ENCODE results near the gene DISC1. TPM values are rescaled to one million over a fixed set of nuclear protein-coding genes. Genes with fewer than 3 reads are reported as not detected.
A peak's percentile ranks its signal among the peaks of the same experiment; 100 is the strongest.

DISC1 gene
- total and polyA plus RNA-seq, 12 donors, result 1.0 to 21.0 (median 9.7) TPM

DNA sequence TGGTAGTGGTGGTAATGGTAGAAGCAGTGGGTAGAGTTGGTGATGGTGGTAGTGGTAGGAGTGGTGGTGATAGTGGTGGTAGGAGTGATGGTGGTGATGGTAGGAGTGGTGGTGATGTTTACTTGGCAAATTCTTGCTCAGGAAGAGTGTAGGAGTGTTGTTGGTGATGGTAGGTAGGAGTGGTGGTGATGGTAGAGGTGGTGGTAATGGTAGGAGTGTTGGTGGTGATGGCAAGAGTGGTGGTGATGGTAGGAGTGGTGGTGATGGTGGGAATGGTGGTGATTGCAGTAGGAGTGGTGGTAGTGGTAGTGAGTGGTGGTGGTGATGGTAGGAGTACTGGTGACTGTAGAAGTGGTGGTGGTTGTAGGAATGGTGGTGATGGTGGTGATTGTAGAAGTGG lies 106.5 kb downstream of the DISC1 start:
- intact Hi-C loops (cut with DNase I), result no loop called here
- H3K27me3 ChIP-seq, result no peaks in the 10 kb centered on the region
- H3K27ac ChIP-seq, result no peak overlapping the region
- H3K4me3 ChIP-seq, result no peak overlapping the region
- no peaks in the 10 kb centered on the region for H3K36me3 ChIP-seq (replicated peaks in 1 of 2)
- TF ChIP-seq, protein P1, sequence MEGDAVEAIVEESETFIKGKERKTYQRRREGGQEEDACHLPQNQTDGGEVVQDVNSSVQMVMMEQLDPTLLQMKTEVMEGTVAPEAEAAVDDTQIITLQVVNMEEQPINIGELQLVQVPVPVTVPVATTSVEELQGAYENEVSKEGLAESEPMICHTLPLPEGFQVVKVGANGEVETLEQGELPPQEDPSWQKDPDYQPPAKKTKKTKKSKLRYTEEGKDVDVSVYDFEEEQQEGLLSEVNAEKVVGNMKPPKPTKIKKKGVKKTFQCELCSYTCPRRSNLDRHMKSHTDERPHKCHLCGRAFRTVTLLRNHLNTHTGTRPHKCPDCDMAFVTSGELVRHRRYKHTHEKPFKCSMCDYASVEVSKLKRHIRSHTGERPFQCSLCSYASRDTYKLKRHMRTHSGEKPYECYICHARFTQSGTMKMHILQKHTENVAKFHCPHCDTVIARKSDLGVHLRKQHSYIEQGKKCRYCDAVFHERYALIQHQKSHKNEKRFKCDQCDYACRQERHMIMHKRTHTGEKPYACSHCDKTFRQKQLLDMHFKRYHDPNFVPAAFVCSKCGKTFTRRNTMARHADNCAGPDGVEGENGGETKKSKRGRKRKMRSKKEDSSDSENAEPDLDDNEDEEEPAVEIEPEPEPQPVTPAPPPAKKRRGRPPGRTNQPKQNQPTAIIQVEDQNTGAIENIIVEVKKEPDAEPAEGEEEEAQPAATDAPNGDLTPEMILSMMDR (IDR thresholded peaks at IDR 0.05), result no peak
- no peak for TF ChIP-seq POLR2A (IDR thresholded peaks at IDR 0.05)
- peaks cover 0 to 10% of the 10 kb centered on the region in 2 donors for H3K4me1 ChIP-seq (replicated peaks in 1 of 2)
- DNase-seq, result no peak
- no peaks in the 10 kb centered on the region for H3K9me3 ChIP-seq (replicated peaks in 1 of 3)

DNA sequence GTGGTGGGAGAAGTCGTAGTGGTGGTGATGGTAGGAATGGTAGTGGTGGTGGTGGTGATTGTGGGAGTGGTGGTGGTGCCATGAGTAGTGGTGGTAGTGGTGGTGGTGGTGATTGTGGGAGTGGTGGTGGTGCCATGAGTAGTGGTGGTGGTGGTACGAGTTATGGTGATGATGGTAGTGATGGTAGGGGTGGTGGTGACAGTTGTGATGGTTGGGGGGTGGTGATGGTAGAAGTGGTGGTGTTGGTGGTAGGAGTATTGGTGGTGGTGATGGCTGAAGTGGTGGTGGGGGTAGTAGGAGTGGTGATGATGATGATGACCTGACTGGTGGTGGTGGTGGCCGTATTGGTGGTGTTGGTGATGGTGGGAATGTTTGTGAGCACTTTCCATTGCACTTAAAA lies 107.1 kb downstream of the DISC1 start:
- 80 to 93% (median 90%) methylated on average over 3 of the region's 3 CpGs for WGBS, 4 donors
- intact Hi-C loops (cut with DNase I), result no loop called here
- TF ChIP-seq POLR2A (IDR thresholded peaks at IDR 0.05), result no peak
- TF ChIP-seq, protein P1 (IDR thresholded peaks at IDR 0.05), result no peak
- H3K9me3 ChIP-seq (replicated peaks in 1 of 3), result no peaks in the 10 kb centered on the region
- H3K4me3 ChIP-seq, result no peak overlapping the region
- no peaks in the 10 kb centered on the region for H3K27me3 ChIP-seq
- peaks cover 0 to 10% of the 10 kb centered on the region in 2 donors for H3K4me1 ChIP-seq (replicated peaks in 1 of 2)
- no peaks in the 10 kb centered on the region for H3K36me3 ChIP-seq (replicated peaks in 1 of 2)
- H3K27ac ChIP-seq, result peak overlapping the region in 1 of 5 donors; percentile 7
- DNase-seq, result no peak

DNA sequence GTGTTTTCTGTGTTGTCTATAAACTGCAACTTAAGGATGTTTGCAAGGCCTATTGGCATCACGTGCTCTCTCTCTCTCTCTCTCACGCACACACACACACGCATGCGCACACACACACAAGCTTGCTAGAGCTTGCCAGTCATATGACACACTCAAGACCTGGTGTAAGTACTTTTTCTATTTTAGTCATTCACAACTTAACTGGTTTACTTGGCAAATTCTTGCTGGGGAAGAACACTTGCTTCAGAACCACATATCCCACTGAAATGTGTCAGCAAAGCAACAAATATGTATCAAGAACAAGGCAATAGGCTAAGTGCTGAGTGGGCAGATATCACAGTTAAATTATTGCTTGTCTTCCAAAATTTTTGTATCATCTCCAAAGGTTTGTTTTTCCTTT lies 107.8 kb downstream of the DISC1 start:
- no peak for TF ChIP-seq POLR2A (IDR thresholded peaks at IDR 0.05)
- TF ChIP-seq, protein P1 (IDR thresholded peaks at IDR 0.05), result no peak
- H3K27ac ChIP-seq, result peak overlapping the region in 2 of 5 donors; percentile 7 to 31
- peaks cover 0 to 8% of the 10 kb centered on the region in 2 donors for H3K4me1 ChIP-seq (replicated peaks in 1 of 2)
- intact Hi-C loops (cut with DNase I), result no loop called here
- WGBS, 4 donors, result 46 to 78% (median 75%) methylated on average over 4 of the region's 4 CpGs
- H3K36me3 ChIP-seq (replicated peaks in 1 of 2), result no peaks in the 10 kb centered on the region
- peak in 5 of 7 donors; percentile 28 to 64 (median 47) for DNase-seq
- no peaks in the 10 kb centered on the region for H3K27me3 ChIP-seq
- H3K4me3 ChIP-seq, result no peak overlapping the region
- no peaks in the 10 kb centered on the region for H3K9me3 ChIP-seq (replicated peaks in 1 of 3)

DNA sequence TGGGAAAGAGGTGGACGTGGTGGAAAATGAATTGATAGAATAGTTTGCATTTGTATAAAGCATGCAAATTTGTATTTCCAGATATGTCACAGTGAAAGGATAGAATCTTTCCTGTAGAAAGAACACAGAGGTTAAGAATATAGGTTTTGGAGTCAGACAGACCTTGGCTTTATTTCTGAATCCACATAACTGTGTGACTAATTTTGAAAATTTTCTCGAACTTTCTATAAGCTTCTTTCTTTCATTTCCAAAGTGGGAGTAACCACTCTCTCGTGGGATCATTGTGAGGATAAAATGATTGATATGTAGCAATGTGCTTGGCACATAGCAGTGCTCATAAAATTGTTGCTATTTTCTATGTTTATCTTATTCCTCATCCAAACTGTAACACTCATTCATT lies 108.8 kb downstream of the DISC1 start:
- intact Hi-C loops (cut with DNase I), result no loop called here
- no peak for DNase-seq
- Histone ChIP-seq H3K4me1 (replicated peaks in 1 of 2) (no peaks in the 10 kb centered on the region), H3K9me3 (replicated peaks in 1 of 3) (no peaks in the 10 kb centered on the region), H3K4me3 (no peak overlapping the region), H3K27me3 (no peaks in the 10 kb centered on the region), H3K36me3 (replicated peaks in 1 of 2) (no peaks in the 10 kb centered on the region), H3K27ac (no peak overlapping the region)
- 74 to 83% (median 78%) methylated on average over 3 of the region's 3 CpGs for WGBS, 4 donors
- TF ChIP-seq, protein P1 (IDR thresholded peaks at IDR 0.05), result no peak
- TF ChIP-seq POLR2A (IDR thresholded peaks at IDR 0.05), result no peak
